Keratinocyte (primary cell): ENCODE results near the gene LRFN4. TPM values are rescaled to one million over a fixed set of nuclear protein-coding genes. Genes with fewer than 3 reads are reported as not detected.

Source experiments
- DNase-seq: peaks from one replicate; pipeline ENCODE4 v3.0.0-alpha.2; 2011; ENCODE audit warnings: low read depth, missing footprints, low spot score
- FAIRE-seq: peaks from 2 replicates; lab custom pipeline; 2011; peaks lifted over from hg19 to GRCh38; lab: Jason Lieb, UNC
- H2AFZ ChIP-seq: 2 replicates; pipeline ENCODE4 v1.6.0; 2012; ENCODE audit warnings: low read length, control low read depth, inconsistent platforms; ENCODE audit not compliant: control insufficient read depth
- H3K27ac ChIP-seq: 2 replicates; pipeline ENCODE4 v1.5.1; 2011; ENCODE audit warnings: low read length; ENCODE audit not compliant: control insufficient read depth, insufficient read depth
- H3K27me3 ChIP-seq: 3 replicates; pipeline ENCODE4 v1.6.0; 2011; ENCODE audit warnings: low read length; ENCODE audit not compliant: control insufficient read depth, insufficient read depth; ENCODE audit errors: extremely low read depth
- H3K36me3 ChIP-seq, 2 experiments: 2 replicates in 1 of 2; 3 replicates in 1 of 2; pipeline ENCODE4 v1.5.1; 2011; ENCODE audit warnings: low read length in 2 of 2, mild to moderate bottlenecking in 1 of 2; ENCODE audit not compliant: control insufficient read depth in 2 of 2, insufficient read depth in 2 of 2; ENCODE audit errors: extremely low read depth in 1 of 2
- H3K4me1 ChIP-seq: 3 replicates; pipeline ENCODE4 v1.5.1; 2011; ENCODE audit warnings: low read length; ENCODE audit not compliant: control insufficient read depth, insufficient read depth; ENCODE audit errors: extremely low read depth
- H3K4me2 ChIP-seq: 3 replicates; pipeline ENCODE4 v1.6.0; 2011; ENCODE audit warnings: low read depth, low read length; ENCODE audit not compliant: control insufficient read depth, insufficient read depth; ENCODE audit errors: extremely low read depth
- H3K4me3 ChIP-seq, 3 experiments: fragments of 200-600 bp in 1 of 3; sonication (generic) in 1 of 3; 2 replicates in 2 of 3; 3 replicates in 1 of 3; pipeline ENCODE4 v1.5.1; 2011 to 2016; ENCODE audit warnings: low read length in 3 of 3, mild to moderate bottlenecking in 3 of 3, control low read depth in 2 of 3, inconsistent platforms in 1 of 3, low read depth in 1 of 3, mixed read lengths in 1 of 3, mixed run types in 1 of 3, moderate library complexity in 1 of 3; ENCODE audit not compliant: control insufficient read depth in 2 of 3, insufficient read depth in 2 of 3; ENCODE audit errors: extremely low read depth in 1 of 3
- H3K79me2 ChIP-seq: 2 replicates; pipeline ENCODE4 v1.6.0; 2012; ENCODE audit warnings: low read length; ENCODE audit not compliant: control insufficient read depth, insufficient read depth
- H3K9ac ChIP-seq: 3 replicates; pipeline ENCODE4 v1.6.0; 2011; ENCODE audit warnings: low read length; ENCODE audit not compliant: control insufficient read depth, insufficient read depth; ENCODE audit errors: extremely low read depth
- H3K9me1 ChIP-seq: 3 replicates; pipeline ENCODE4 v1.6.0; 2011; ENCODE audit warnings: low read length; ENCODE audit not compliant: control insufficient read depth, insufficient read depth; ENCODE audit errors: extremely low read depth
- H3K9me3 ChIP-seq: 2 replicates; pipeline ENCODE4 v1.5.1; 2012; ENCODE audit warnings: low read depth, low read length; ENCODE audit not compliant: control insufficient read depth
- H4K20me1 ChIP-seq: 3 replicates; pipeline ENCODE4 v1.6.0; 2011; ENCODE audit warnings: low read length; ENCODE audit not compliant: control insufficient read depth, insufficient read depth; ENCODE audit errors: extremely low read depth
- CTCF ChIP-seq, 3 experiments: IDR thresholded peaks in 1 of 3; conservative IDR thresholded peaks in 1 of 3; optimal IDR thresholded peaks in 1 of 3; 2 replicates in 2 of 3; 3 replicates in 1 of 3; pipeline versions ENCODE3 to v1.5.1; 2011; ENCODE audit warnings: low read length in 3 of 3, mild to moderate bottlenecking in 3 of 3, moderate library complexity in 2 of 3, control low read depth in 1 of 3, inconsistent platforms in 1 of 3; ENCODE audit not compliant: insufficient read depth in 2 of 3; ENCODE audit errors: extremely low read depth in 1 of 3
- EZH2 ChIP-seq: IDR thresholded peaks from one replicate; pipeline ENCODE4 v1.6.1; 2012; ENCODE audit warnings: inconsistent platforms, mild to moderate bottlenecking, low read length, moderate library complexity
- dilution Hi-C: fragments of 300-500 bp; cut with MboI; formaldehyde crosslinking; loops from one replicate; pipeline ENCODE4 v1.7.0; 2020; ENCODE audit warnings: low sequenced_read_pairs; ENCODE audit not compliant: extremely low pct_ligation_motif_present
- polyA plus RNA-seq, 5 experiments: library from polyadenylated mRNA; depleted of rRNA in 3 of 5; stranded (reverse) in 3 of 5; stranded (forward) in 1 of 5; unstranded in 1 of 5; fragments of >200 nt; gene quantifications; 1 replicate in 1 of 5; 2 replicates in 3 of 5; 3 replicates in 1 of 5; pipeline versions ENCODE4 v1.2.1 to v1.2.3, GENCODE V29; 2011 to 2012; ENCODE audit warnings: missing spikeins in 2 of 5, low read depth in 1 of 5, low replicate concordance in 1 of 5

The LRFN4 gene
- polyA plus RNA-seq, 1 donor (not counting 4 experiments of a cell fraction or from before 2014, with no cell fraction given) = 1.1 TPM

- FAIRE-seq (no peak), DNase-seq (no peak)
- dilution Hi-C loops = no loop called here
- Histone ChIP-seq H3K27ac (no peak overlapping the region), H3K4me1 (peaks cover 37% of the 10 kb centered on the region), H3K9me1 (peaks cover 6% of the 10 kb centered on the region), H3K27me3 (no peaks in the 10 kb centered on the region), H3K4me2 (no peak overlapping the region), H4K20me1 (peaks cover 23% of the 10 kb centered on the region), H3K9ac (no peak overlapping the region), H3K79me2 (peaks cover 13% of the 10 kb centered on the region), H3K36me3 (peaks cover 2 to 4% of the 10 kb centered on the region in 2 experiments), H3K9me3 (no peaks in the 10 kb centered on the region), H3K4me3 (no peak overlapping the region), H2AFZ (no peak overlapping the region)
- no peak for TF ChIP-seq CTCF (optimal IDR thresholded peaks at IDR 0.05 in 1 of 3, IDR thresholded peaks at IDR 0.05 in 1 of 3, conservative IDR thresholded peaks at IDR 0.05 in 1 of 3; ENCODE audit: extremely low read depth in 1 of 3, insufficient read depth in 2 of 3, low read length in 3 of 3)
- no peak for TF ChIP-seq EZH2
These were observed 20.9 kb downstream of the LRFN4 start for GRCh38 chr11:66877588-66878385.

GRCh38 chr11:66878474-66878873 is 21.6 kb downstream of the LRFN4 start:
- Histone ChIP-seq H3K27me3 (no peaks in the 10 kb centered on the region), H3K79me2 (peaks cover 13% of the 10 kb centered on the region), H3K27ac (no peak overlapping the region), H3K9me3 (no peaks in the 10 kb centered on the region), H3K4me1 (peaks cover 44% of the 10 kb centered on the region), H3K9me1 (peaks cover 6% of the 10 kb centered on the region), H3K4me3 (no peak overlapping the region), H3K36me3 (peaks cover 2 to 4% of the 10 kb centered on the region in 2 experiments), H3K4me2 (no peak overlapping the region), H3K9ac (no peak overlapping the region), H4K20me1 (peaks cover 23% of the 10 kb centered on the region), H2AFZ (no peak overlapping the region)
- TF ChIP-seq EZH2 (no peak), CTCF (optimal IDR thresholded peaks at IDR 0.05 in 1 of 3, IDR thresholded peaks at IDR 0.05 in 1 of 3, conservative IDR thresholded peaks at IDR 0.05 in 1 of 3; ENCODE audit: extremely low read depth in 1 of 3, insufficient read depth in 2 of 3, low read length in 3 of 3) (no peak)
- FAIRE-seq (no peak), DNase-seq (no peak)
- dilution Hi-C loops = no loop called here
